Upper lobe of left lung (tissue), 4 donors: ENCODE measurements around the gene AGXT.

ENCODE experiments used
- CTCF ChIP-seq, 6 experiments: fragments of 450-650 bp in 4 of 6; fragments of 200-600 bp in 2 of 6; sonication (generic) in 2 of 6; IDR thresholded peaks; one replicate each; pipeline ENCODE4 v1.5.1; 2016 to 2019; ENCODE audit warnings: antibody characterized with exemption in 6 of 6
- EP300 ChIP-seq, 4 donors: sonication (generic); formaldehyde crosslinking; IDR thresholded peaks; one replicate each; pipeline ENCODE4 v1.5.1; 2017; ENCODE audit warnings: antibody characterized with exemption in 4 of 4, control low read depth in 2 of 4
- POLR2AphosphoS5 ChIP-seq, 2 donors: sonication (generic); formaldehyde crosslinking; IDR thresholded peaks; one replicate each; pipeline ENCODE4 v1.5.1; 2017; ENCODE audit warnings: antibody characterized with exemption in 2 of 2

DNA sequence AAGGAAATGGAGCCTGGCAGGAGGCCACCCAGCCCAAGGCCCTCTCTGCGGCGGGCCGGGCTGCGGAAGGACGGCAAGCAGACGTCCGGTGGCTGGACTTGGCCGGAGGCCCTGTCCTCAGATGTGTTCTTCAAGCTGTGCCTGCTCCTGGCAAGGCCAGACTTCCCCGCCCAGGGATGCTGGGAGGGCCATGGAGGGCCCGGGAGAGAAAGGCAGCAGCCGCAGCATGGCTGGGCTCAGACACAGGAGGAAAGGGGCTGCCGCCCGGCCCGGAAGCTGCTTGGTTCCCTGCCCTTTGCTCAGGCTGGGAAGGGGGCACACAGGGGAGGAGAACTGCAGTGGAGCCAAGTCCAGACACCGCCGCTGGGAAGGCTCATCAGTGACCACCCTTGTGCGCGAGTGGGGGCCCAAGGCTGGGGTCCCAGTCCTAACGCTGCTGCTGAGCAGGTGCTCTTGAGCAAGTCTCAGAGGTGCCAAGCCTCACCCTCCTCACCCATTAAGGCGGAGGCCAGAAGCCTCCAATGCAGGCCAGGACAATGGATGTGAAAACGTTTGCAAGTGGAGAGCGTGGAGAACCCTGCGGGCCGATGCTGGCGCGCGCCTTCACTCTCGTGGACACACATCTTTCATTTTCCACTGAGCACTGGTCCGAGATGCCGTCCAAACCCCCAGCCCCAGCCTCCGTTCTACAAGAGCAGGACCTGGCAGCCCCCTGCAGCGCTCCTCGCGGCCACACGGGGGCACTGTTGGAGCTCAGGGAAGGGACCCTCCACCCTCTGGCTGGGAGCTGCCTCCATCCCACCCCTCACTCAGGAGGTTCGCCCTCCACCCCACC, 45.4 kb downstream of the AGXT start:
- peak in 1 of 2 donors; percentile 39 for TF ChIP-seq POLR2AphosphoS5 (IDR thresholded peaks at IDR 0.05)
- TF ChIP-seq CTCF (IDR thresholded peaks at IDR 0.05) = peak; percentile 80 to 92 (median 85)
- no peak for TF ChIP-seq EP300 (IDR thresholded peaks at IDR 0.05)
